Stimulated activated CD8-positive, alpha-beta memory T cell treated with anti-CD3 and anti-CD28 coated beads, Interleukin-15, amount 100 ng/mL, for 24 hours (primary cell): Measurements from ENCODE around the gene BPHL.
"Not testable (repeated sequence)": the region's sequence is repeated elsewhere in the genome, so short reads cannot be mapped to it uniquely, and the experiment has no call there.

ENCODE experiments used
- DNase-seq: peaks from one replicate; pipeline ENCODE4 v3.0.0-alpha.2; 2020; ENCODE audit warnings: low read depth

Gene BPHL

GRCh38 chr6:3122823-3123182 lies 4.3 kb downstream of the BPHL start:
- no peak for DNase-seq

- no peak for DNase-seq
Observed at GRCh38 chr6:3124667-3125066, 6.2 kb downstream of the BPHL start.

GRCh38 chr6:3125815-3126214 lies 7.3 kb downstream of the BPHL start:
- no peak for DNase-seq

- no peak for DNase-seq
Observed at GRCh38 chr6:3128356-3129108, 10.0 kb downstream of the BPHL start.

GRCh38 chr6:3131695-3132094 lies 13.2 kb downstream of the BPHL start:
- DNase-seq: no peak

- no peak for DNase-seq
Observed at GRCh38 chr6:3133515-3133914, 15.0 kb downstream of the BPHL start.

- no peak for DNase-seq
Observed at GRCh38 chr6:3135668-3136291, 17.3 kb downstream of the BPHL start.

- DNase-seq: no peak
Observed at GRCh38 chr6:3136292-3137011, 17.9 kb downstream of the BPHL start.

- no peak for DNase-seq
Observed at GRCh38 chr6:3137057-3137777, 18.7 kb downstream of the BPHL start.

- DNase-seq: not testable (repeated sequence)
Observed at GRCh38 chr6:3137873-3138272, 19.4 kb downstream of the BPHL start.

GRCh38 chr6:3138341-3138740 lies 19.8 kb downstream of the BPHL start:
- DNase-seq: no peak

- DNase-seq: no peak
Observed at GRCh38 chr6:3139090-3139903, 20.8 kb downstream of the BPHL start.

- DNase-seq: no peak
Observed at GRCh38 chr6:3140201-3140600, 21.7 kb downstream of the BPHL start.

- no peak for DNase-seq
Observed at GRCh38 chr6:3142536-3142935, 24.0 kb downstream of the BPHL start.

GRCh38 chr6:3143158-3143557 lies 24.6 kb downstream of the BPHL start:
- no peak for DNase-seq

GRCh38 chr6:3144571-3144970 lies 26.1 kb downstream of the BPHL start:
- no peak for DNase-seq

GRCh38 chr6:3147914-3148757 lies 29.6 kb downstream of the BPHL start:
- DNase-seq: no peak

- DNase-seq: no peak
Observed at GRCh38 chr6:3151691-3152090, 33.2 kb downstream of the BPHL start.

- DNase-seq: no peak
Observed at GRCh38 chr6:3152689-3153088, 34.2 kb downstream of the BPHL start.

GRCh38 chr6:3155416-3155815 lies 36.9 kb downstream of the BPHL start:
- DNase-seq: not testable (repeated sequence)
